Pons (tissue), 1 donor: ENCODE results near the gene FUT6.
"Not testable (repeated sequence)": the region's sequence is repeated elsewhere in the genome, so short reads cannot be mapped to it uniquely, and the experiment has no call there.

Source experiments
- DNase-seq: peaks from one replicate; pipeline ENCODE4 v3.0.0-alpha.2; 2016; ENCODE audit warnings: low spot score

FUT6 gene

DNA sequence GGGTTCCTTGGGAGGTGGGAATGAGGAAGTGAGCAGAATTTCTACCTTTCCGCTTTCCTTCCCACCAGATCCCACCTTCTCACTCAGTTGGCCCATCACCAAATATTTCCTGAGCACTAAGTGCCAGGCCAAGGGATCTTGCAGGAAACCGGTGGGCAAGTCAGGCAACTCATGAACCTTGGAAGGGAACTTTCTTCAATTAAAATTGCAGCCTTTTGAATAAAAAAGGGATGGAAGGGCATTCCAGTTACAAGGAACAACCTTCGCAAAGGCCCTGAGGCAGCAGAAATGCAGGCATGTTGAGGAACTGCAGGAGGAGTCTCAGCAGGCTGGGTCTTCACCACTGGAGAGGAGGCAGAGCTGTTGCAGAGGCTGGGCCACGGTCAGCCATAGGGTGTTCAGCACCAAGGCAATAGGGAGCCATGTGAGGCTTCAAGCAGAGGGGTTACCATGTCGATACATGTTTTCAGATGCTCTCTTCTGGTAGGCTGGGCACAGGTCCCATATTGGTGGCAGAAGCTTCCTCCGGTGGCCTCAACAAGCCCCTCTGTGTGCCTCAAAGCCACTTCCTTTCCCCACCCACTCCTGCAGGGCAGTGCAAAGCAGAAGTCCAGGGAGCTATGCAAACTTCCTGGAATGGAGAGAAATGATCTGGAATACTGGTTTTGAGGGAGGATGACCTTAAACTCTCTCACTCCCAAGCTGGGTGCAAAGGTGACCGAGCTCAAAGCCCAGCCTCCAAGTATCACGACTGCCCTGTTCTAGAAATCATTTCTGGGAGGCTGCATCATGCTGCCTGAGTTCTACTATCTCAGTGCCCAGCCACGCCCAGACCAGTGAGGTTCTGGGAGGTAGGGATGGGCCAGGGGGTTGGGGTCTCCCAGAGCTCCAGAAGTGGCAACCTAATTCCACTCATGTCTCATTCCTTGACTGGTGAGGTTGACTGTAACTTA, at the start of gene FUT6:
TSS of gene FUT6 (minus strand) at position 638 of the 953 bp plus-strand sequence. CDS start 7,135 bp downstream, outside the sequence.
- no peak for DNase-seq

DNA sequence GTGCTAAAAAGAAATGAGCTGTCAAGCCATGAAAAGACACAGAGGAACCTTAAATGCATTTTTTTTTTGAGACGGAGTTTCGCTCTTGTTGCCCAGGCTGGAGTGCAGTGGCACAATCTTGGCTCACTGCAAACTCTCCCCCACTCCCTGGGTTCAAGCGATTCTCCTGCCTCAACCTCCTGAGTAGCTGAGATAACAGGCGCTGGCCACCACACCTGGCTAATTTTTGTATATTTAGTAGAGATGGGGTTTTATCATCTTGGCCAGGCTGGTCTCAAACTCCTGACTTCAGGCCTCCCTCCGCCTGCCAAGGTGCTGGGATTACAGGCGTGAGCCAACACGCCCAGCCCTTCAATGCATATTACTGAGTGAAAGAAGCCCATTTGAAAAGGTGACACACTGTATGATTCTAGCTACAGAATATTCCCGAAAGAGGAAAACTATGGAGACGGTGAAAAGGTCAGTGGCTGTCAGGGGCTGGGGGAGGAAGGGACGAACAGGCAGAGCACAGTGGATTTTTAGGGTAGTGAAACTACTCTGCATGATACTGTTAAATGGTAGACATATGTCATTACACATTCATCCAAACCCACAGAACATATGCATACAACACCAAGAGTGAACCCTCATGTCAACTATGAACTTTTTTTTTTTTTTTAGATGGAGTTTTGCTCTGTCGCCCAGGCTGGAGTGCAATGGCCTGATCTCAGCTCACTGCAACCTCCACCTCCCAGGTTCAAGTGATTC, 44.7 kb upstream of the FUT6 start:
- DNase-seq = not testable (repeated sequence)

DNA sequence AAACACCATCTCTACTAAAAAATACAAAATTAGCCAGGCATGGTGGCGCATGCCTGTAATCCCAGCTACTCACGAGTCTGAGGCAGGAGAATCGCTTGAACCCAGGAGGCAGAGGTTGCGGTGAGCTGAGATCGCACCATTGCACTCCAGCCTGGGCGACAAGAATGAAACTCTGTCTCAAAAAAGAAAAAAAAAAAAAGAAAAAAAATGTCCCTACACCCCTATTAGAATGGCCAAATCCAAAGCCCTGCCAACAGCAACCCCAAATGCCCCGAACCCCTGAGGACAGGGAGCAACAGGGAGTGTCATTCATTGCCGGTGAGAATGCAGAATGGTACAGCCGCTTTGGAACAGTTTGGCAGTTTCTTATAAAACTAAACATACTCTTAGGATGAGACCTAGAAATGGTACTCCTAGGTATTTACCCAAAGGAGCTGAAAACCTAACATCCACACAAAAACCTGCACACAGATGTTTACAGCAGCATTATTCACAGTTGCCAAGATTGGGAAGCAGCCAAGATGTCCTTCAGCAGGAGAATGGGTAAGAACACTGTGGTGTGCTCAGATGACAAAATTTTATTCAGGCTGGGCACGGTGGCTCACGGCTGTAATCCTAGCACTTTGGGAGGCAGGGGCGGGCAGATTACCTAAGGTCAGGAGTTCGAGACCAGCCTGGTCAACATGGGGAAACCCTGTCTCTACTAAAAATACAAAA, 43.8 kb upstream of the FUT6 start:
- DNase-seq = not testable (repeated sequence)

GRCh38 chr19:5882421-5882968, 43.0 kb upstream of the FUT6 start:
- no peak for DNase-seq

DNA sequence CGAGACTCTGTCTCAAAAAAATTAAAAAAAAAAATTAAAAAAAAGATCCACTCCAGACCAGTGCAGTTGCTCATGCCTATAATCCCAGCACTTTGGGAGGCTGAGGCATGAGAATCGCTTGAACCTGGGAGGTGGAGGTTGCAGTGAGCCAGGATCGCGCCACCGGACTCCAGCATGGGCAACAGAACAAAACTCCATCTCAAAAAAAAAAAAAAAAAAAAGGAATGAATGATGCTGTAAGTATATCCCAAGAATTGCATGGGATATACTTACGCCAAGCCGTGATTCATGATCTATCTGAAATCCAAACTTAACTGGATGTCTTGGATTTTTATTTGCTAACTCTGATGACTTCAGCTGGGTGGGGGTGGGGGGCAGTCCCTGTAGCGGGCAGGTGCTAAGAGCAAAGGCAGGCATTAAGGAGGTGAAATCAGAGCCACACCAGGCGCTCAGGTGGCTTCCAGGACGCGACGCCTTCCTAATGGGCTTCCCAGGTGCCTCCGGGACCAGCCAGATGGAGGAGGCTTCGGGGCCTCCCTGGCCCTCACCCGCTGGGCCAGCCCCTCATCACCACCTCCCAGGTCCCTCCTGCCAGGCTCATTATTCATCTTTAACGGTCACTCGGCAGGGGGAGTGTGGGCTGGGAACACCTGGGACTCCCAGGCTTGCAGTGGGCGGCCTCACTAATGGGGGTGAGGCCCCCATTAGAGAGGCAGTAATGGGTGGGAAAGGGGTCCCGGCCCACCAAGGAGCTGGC, 42.2 kb upstream of the FUT6 start:
- DNase-seq = no peak

- no peak for DNase-seq
Observed at GRCh38 chr19:5880604-5881078, 41.1 kb upstream of the FUT6 start.

DNA sequence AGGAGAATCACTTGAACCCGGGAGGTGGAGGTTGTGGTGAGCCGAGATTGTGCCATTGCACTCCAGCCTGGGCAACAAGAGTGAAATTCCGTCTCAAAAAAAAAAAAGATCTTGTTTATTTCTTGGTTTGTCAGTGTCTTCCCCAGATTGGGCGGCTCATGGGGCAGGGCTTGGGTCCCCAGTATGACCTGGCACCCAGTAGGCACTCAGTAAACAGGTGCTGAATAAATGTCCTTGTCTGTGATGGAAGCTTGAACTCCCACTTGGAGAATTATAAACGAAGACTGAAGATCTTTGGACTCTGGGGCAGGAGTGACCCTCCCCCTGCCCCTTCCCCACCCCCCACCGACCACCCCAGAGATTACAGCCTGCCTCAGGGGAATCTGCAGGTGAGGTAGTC, 40.7 kb upstream of the FUT6 start:
- no peak for DNase-seq

- DNase-seq = no peak
Observed at GRCh38 chr19:5877882-5878281, 38.4 kb upstream of the FUT6 start.

DNA sequence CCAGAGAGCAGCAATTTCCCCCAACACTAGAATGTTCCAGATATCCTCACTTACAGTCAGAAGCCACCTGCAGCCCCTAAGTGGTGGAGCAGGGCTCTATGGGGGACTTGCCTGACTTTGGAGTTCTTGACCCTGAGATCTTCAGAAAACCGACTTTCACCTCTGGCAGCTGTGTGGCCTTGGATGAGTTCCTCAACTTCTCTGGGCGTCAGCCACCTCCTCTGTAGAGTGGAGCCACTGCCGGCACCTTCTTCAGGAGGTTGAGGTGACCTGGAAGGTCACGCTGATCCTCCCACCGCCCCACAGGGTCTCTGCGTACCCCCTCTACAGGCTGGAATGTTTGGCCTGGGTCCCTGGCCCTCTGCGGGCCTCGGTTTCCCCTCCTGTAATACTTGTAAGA, 37.9 kb upstream of the FUT6 start:
- no peak for DNase-seq

GRCh38 chr19:5874496-5874895, 35.0 kb upstream of the FUT6 start:
- not testable (repeated sequence) for DNase-seq

DNA sequence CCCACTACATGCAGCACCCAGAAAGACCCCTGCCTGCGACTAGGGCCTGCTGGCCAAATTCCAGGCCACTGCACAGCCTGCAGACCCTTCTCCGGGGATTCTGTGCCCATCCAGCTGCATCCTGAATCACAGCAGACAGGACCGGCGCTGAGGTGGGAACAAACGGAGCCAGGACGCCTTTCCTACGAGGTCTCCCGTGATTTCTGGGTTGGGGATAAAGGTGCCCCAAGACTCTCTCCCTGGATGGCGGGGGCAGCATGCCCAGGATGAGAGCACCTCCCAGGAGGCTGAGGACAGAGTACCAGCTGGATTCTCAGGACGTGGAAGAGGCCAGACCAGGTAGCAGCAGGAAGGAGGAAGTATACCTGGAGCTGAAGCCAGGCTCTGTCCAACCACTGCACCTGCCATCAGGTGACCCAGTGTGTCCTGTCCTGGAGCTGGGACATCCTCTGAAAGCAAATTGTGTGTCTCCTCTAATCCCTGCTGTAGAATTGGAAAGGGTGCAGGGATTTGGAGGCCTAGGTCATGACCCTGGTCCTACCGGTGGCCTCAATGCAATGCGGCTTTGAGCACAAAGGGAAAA, 34.2 kb upstream of the FUT6 start:
- no peak for DNase-seq

DNA sequence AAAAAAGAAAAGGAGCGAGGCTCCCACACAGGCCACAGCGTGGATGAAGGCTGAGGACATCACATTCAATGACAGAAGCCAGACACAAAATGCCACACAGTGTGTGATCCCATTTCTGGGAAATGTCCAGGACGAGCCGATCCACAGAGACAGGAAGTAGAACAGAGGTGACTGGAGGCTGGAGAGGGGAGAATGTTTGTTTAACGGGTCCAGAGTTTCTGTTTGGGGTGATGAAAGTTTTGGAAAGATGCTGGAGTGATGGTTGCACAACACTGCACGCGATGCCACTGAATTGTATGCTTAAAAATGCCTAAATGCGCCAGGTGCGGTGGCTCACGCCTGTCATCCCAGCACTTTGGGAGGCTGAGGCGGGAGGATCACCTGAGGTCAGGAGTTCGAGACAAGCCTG, 31.5 kb upstream of the FUT6 start:
- no peak for DNase-seq

DNA sequence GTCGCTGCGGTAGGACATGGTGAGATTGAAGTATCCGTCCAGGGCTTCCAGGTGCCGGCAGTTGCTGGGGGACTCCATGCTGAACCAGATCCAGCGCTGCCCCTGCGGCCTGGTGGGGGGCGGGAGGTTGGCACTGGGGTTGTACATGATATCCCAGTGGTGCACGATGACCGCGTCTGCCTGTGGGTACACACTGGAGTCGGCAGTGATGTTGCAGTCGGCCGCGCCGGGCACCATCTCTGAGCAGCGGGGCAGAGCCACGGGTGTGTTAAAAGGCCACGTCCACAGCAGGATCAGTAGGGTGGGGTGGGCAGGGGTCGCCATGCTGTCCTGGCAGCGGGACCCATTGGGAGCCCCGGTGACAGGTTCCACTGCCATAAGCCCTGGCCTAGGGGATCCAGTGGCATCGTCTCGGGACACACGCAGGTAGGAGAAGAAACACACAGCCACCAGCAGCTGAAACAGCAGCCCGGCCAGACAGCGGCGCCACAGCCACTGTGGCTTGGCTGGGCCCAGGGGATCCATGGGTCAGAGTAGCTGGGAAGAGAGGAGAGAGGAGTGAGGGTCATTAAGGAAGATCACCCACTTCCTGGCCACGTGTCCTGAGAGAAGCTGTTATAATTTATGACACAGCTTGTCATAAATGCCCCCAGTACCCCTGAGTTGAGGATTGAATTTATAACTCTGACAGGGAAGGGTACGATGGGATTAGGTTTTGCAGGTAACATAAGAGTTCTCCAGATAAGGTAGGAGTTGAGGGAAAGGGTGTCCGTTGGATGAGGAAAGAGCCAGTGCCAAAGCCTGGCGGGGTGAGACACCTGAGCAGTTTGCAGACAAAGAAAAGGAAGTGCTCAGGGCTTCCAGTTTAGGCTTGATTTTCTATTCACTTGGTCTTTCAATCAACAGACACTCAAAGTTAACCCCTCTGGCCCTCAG, 28.0 kb upstream of the FUT6 start:
- DNase-seq = no peak

GRCh38 chr19:5865772-5866171, 26.3 kb upstream of the FUT6 start:
- no peak for DNase-seq

GRCh38 chr19:5864725-5865486, 25.4 kb upstream of the FUT6 start:
- DNase-seq = no peak

- DNase-seq = no peak
Observed at GRCh38 chr19:5864013-5864720, 24.7 kb upstream of the FUT6 start.

DNA sequence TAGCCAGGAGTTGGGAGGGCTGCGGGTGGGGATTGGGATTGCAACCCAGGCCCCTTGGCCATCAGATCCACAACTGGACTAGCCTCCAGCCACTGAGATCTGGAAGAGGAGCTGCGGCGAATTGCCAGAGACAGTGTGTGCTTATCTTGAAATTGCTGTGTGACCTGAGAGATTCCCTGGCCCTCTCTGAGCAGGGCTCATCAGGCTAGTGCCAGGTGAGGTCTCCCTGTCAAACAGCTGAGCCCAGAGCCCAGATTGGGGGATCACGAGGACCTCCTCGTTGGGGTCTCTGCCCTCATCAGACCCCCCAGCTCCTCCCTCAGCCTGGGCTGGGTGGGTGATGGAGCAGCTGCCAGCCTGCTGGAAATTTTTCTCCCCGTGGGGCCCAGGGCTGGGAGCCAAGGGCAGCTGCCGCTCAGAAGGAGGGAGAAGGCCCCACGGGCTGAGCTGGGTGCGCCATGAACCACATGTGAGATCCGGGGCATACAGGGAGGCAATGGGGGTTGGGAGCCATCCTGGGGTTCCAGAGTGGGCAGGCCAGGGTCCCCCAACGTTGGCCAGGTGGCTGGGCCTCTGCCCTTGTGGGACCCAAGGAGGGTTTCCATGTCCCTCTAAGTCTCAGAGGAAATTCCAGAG, 23.6 kb upstream of the FUT6 start:
- no peak for DNase-seq
